ENCODE results near the gene KIF25.

DNA sequence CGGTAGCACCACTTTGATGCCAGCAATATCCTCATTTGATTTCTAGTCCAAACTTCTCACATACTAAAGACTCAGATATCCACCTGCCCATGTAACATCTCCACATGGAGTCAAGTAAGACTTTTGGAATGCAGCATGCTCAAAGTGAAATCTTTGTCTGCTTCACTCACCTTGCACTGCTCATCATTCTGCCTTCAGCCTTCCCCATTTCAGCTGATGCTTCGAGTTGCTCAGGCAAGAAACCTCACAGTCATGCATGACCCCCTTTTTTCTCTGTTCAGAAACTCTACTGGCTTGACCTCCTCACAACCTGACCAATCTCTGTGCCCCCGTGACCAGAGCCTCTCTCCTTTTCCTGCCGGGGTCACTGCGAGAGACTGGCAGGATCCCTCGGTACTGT, 41.0 kb upstream of the KIF25 start:
- TF ChIP-seq, protein P1, sequence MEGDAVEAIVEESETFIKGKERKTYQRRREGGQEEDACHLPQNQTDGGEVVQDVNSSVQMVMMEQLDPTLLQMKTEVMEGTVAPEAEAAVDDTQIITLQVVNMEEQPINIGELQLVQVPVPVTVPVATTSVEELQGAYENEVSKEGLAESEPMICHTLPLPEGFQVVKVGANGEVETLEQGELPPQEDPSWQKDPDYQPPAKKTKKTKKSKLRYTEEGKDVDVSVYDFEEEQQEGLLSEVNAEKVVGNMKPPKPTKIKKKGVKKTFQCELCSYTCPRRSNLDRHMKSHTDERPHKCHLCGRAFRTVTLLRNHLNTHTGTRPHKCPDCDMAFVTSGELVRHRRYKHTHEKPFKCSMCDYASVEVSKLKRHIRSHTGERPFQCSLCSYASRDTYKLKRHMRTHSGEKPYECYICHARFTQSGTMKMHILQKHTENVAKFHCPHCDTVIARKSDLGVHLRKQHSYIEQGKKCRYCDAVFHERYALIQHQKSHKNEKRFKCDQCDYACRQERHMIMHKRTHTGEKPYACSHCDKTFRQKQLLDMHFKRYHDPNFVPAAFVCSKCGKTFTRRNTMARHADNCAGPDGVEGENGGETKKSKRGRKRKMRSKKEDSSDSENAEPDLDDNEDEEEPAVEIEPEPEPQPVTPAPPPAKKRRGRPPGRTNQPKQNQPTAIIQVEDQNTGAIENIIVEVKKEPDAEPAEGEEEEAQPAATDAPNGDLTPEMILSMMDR (IDR thresholded peaks at IDR 0.05 in 4 of 5, conservative IDR thresholded peaks at IDR 0.05 in 1 of 5): no peak
- TF ChIP-seq POLR2A (IDR thresholded peaks at IDR 0.05): no peak

All from gastrocnemius medialis (tissue), 4 donors.